ENCODE data around the gene FAM161B.
"Not testable (repeated sequence)": the region's sequence is repeated elsewhere in the genome, so short reads cannot be mapped to it uniquely, and the experiment has no call there.

The FAM161B gene

GRCh38 chr14:73997108-73997943, 47.4 kb upstream of the FAM161B start:
- H3K4me1 ChIP-seq (ENCODE audit: low read depth, poor library complexity, severe bottlenecking): no peaks in the 10 kb centered on the region
- no peak overlapping the region for H2AFZ ChIP-seq (ENCODE audit: low read depth)
- H3K4me3 ChIP-seq (IDR thresholded peaks at IDR 0.05; ENCODE audit: insufficient read depth, low read depth, low read length): no peak overlapping the region
- no peaks in the 10 kb centered on the region for H3K79me2 ChIP-seq (ENCODE audit: insufficient read depth, low read depth)
- no peaks in the 10 kb centered on the region for H3K36me3 ChIP-seq (ENCODE audit: insufficient read depth)
- no peaks in the 10 kb centered on the region for H3K27me3 ChIP-seq (ENCODE audit: insufficient read depth, low read depth)
- no peak overlapping the region for H3K4me2 ChIP-seq
- no peak for TF ChIP-seq CTCF (conservative IDR thresholded peaks at IDR 0.05; ENCODE audit: low read depth, low read length)
- H3K27ac ChIP-seq: no peak overlapping the region
- no peak overlapping the region for H3K9ac ChIP-seq
- no peaks in the 10 kb centered on the region for H4K20me1 ChIP-seq (ENCODE audit: insufficient read depth)

- Histone ChIP-seq H3K4me3 (IDR thresholded peaks at IDR 0.05; ENCODE audit: insufficient read depth, low read depth, low read length) (no peak overlapping the region), H3K27ac (no peak overlapping the region), H3K4me2 (no peak overlapping the region), H3K79me2 (ENCODE audit: insufficient read depth, low read depth) (no peaks in the 10 kb centered on the region), H4K20me1 (ENCODE audit: insufficient read depth) (no peaks in the 10 kb centered on the region), H3K27me3 (ENCODE audit: insufficient read depth, low read depth) (no peaks in the 10 kb centered on the region), H2AFZ (ENCODE audit: low read depth) (no peak overlapping the region), H3K36me3 (ENCODE audit: insufficient read depth) (no peaks in the 10 kb centered on the region), H3K9ac (no peak overlapping the region), H3K4me1 (ENCODE audit: low read depth, poor library complexity, severe bottlenecking) (no peaks in the 10 kb centered on the region)
- no peak for TF ChIP-seq CTCF (conservative IDR thresholded peaks at IDR 0.05; ENCODE audit: low read depth, low read length)
Observed at GRCh38 chr14:73996731-73997107, 46.8 kb upstream of the FAM161B start.

- Histone ChIP-seq H3K4me1 (ENCODE audit: low read depth, poor library complexity, severe bottlenecking) (no peaks in the 10 kb centered on the region), H3K79me2 (ENCODE audit: insufficient read depth, low read depth) (no peaks in the 10 kb centered on the region), H3K27ac (no peak overlapping the region), H3K36me3 (ENCODE audit: insufficient read depth) (no peaks in the 10 kb centered on the region), H3K4me3 (IDR thresholded peaks at IDR 0.05; ENCODE audit: insufficient read depth, low read depth, low read length) (no peak overlapping the region), H3K27me3 (ENCODE audit: insufficient read depth, low read depth) (no peaks in the 10 kb centered on the region), H2AFZ (ENCODE audit: low read depth) (no peak overlapping the region), H4K20me1 (ENCODE audit: insufficient read depth) (no peaks in the 10 kb centered on the region), H3K9ac (no peak overlapping the region), H3K4me2 (no peak overlapping the region)
- no peak for TF ChIP-seq CTCF (conservative IDR thresholded peaks at IDR 0.05; ENCODE audit: low read depth, low read length)
Observed at GRCh38 chr14:73995977-73996378, 46.1 kb upstream of the FAM161B start.

GRCh38 chr14:73994926-73995325, 45.0 kb upstream of the FAM161B start:
- not testable (repeated sequence) for H3K9ac ChIP-seq; H3K27ac ChIP-seq; H3K27me3 ChIP-seq (ENCODE audit: insufficient read depth, low read depth); H3K4me3 ChIP-seq (IDR thresholded peaks at IDR 0.05; ENCODE audit: insufficient read depth, low read depth, low read length); H3K4me1 ChIP-seq (ENCODE audit: low read depth, poor library complexity, severe bottlenecking); H2AFZ ChIP-seq (ENCODE audit: low read depth); H4K20me1 ChIP-seq (ENCODE audit: insufficient read depth); H3K79me2 ChIP-seq (ENCODE audit: insufficient read depth, low read depth); H3K4me2 ChIP-seq; H3K36me3 ChIP-seq (ENCODE audit: insufficient read depth)

GRCh38 chr14:73991092-73991491, 41.2 kb upstream of the FAM161B start:
- Histone ChIP-seq H3K4me1 (ENCODE audit: low read depth, poor library complexity, severe bottlenecking) (no peaks in the 10 kb centered on the region), H3K36me3 (ENCODE audit: insufficient read depth) (no peaks in the 10 kb centered on the region), H3K4me3 (IDR thresholded peaks at IDR 0.05; ENCODE audit: insufficient read depth, low read depth, low read length) (no peak overlapping the region), H3K27me3 (ENCODE audit: insufficient read depth, low read depth) (no peaks in the 10 kb centered on the region), H3K27ac (no peak overlapping the region), H2AFZ (ENCODE audit: low read depth) (no peak overlapping the region), H4K20me1 (ENCODE audit: insufficient read depth) (no peaks in the 10 kb centered on the region), H3K4me2 (no peak overlapping the region), H3K9ac (no peak overlapping the region), H3K79me2 (ENCODE audit: insufficient read depth, low read depth) (no peaks in the 10 kb centered on the region)
- no peak for TF ChIP-seq CTCF (conservative IDR thresholded peaks at IDR 0.05; ENCODE audit: low read depth, low read length)

- H3K4me1 ChIP-seq (ENCODE audit: low read depth, poor library complexity, severe bottlenecking); H2AFZ ChIP-seq (ENCODE audit: low read depth); H4K20me1 ChIP-seq (ENCODE audit: insufficient read depth); H3K27ac ChIP-seq; H3K27me3 ChIP-seq (ENCODE audit: insufficient read depth, low read depth); H3K9ac ChIP-seq; H3K79me2 ChIP-seq (ENCODE audit: insufficient read depth, low read depth); H3K36me3 ChIP-seq (ENCODE audit: insufficient read depth); H3K4me2 ChIP-seq; H3K4me3 ChIP-seq (IDR thresholded peaks at IDR 0.05; ENCODE audit: insufficient read depth, low read depth, low read length): not testable (repeated sequence)
Observed at GRCh38 chr14:73988656-73989055, 38.8 kb upstream of the FAM161B start.

All from KMS-11 (cell line).